Measurements from ENCODE around the gene IP6K1. TPM values are rescaled to one million over a fixed set of nuclear protein-coding genes. Genes with fewer than 3 reads are reported as not detected.
"Not testable (repeated sequence)": the region's sequence is repeated elsewhere in the genome, so short reads cannot be mapped to it uniquely, and the experiment has no call there.

IP6K1 gene
- polyA plus RNA-seq, 1 donor from 2014 or later = 28.7 TPM

- Mint-ChIP-seq H3K27ac (no peak overlapping the region), H3K4me3 (no peak overlapping the region), H3K4me1 (peaks cover 5 to 23% (median 14%) of the 10 kb centered on the region in 3 donors), H3K9me3 (no peaks in the 10 kb centered on the region), H3K27me3 (no peaks in the 10 kb centered on the region), H3K36me3 (peaks cover 2% of the 10 kb centered on the region)
These were observed 24.7 kb downstream of the IP6K1 start for GRCh38 chr3:49761661-49762060.

- Mint-ChIP-seq H3K36me3 (peaks cover 2% of the 10 kb centered on the region), H3K4me1 (peaks cover 7 to 33% (median 24%) of the 10 kb centered on the region in 3 donors), H3K4me3 (no peak overlapping the region), H3K9me3 (no peaks in the 10 kb centered on the region), H3K27ac (peak overlapping the region in 1 of 3 donors; percentile 14), H3K27me3 (no peaks in the 10 kb centered on the region)
These were observed 27.1 kb downstream of the IP6K1 start for GRCh38 chr3:49759226-49759625.

GRCh38 chr3:49757197-49757596, 29.1 kb downstream of the IP6K1 start:
- H3K27me3 Mint-ChIP-seq = no peaks in the 10 kb centered on the region
- H3K27ac Mint-ChIP-seq = no peak overlapping the region
- peaks cover 5% of the 10 kb centered on the region for H3K36me3 Mint-ChIP-seq
- no peaks in the 10 kb centered on the region for H3K9me3 Mint-ChIP-seq
- H3K4me3 Mint-ChIP-seq = no peak overlapping the region
- peaks cover 14 to 40% (median 30%) of the 10 kb centered on the region in 3 donors for H3K4me1 Mint-ChIP-seq

DNA sequence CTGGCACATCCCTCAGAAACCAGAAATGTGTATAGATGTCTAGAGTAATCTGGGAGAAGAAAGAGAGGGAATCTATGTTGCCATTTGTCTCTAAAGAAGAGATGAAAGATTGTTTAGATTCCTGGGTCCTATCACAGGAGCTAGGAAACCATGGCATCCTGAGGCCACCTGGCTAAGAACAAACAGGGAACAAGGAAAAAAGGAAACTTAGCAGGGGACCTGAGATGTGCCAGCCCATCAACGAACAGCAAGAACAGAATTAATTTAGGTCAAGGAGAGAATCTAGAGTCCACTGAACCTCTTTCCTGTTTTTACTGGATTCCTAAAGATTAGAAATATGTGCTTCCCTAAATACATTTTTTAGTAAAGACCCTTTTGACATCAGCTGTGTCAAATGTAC, 30.3 kb downstream of the IP6K1 start:
- Mint-ChIP-seq H3K4me3 (no peak overlapping the region), H3K27ac (no peak overlapping the region), H3K36me3 (peaks cover 3% of the 10 kb centered on the region), H3K4me1 (peaks cover 14 to 40% (median 31%) of the 10 kb centered on the region in 3 donors), H3K9me3 (no peaks in the 10 kb centered on the region), H3K27me3 (no peaks in the 10 kb centered on the region)

DNA sequence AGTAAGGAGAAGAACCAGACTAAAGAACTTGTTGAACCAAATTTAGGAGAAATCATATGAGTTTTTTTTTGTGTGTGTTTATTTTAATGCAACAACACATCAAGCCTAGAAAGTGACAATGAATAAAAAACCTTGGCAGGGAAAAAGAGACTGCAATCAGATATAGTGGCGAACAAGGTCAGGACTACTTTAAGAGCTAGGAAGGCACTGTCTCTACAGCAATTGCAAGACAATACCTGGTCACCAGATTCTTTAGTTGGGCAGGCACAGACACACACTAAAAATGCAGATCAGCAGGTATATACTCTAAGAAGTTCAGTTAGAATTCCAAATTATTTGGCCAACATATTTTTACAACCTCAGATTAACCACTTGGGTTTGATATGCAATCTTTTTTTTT, 31.8 kb downstream of the IP6K1 start:
- Mint-ChIP-seq H3K4me1 (peaks cover 13 to 36% (median 30%) of the 10 kb centered on the region in 3 donors), H3K27ac (peak overlapping the region in 1 of 3 donors; percentile 29), H3K4me3 (no peak overlapping the region), H3K36me3 (peaks cover 5% of the 10 kb centered on the region), H3K9me3 (no peaks in the 10 kb centered on the region), H3K27me3 (no peaks in the 10 kb centered on the region)

- H3K4me3 Mint-ChIP-seq = no peak overlapping the region
- no peaks in the 10 kb centered on the region for H3K9me3 Mint-ChIP-seq
- peaks cover 11 to 22% (median 21%) of the 10 kb centered on the region in 3 donors for H3K4me1 Mint-ChIP-seq
- peaks cover 5% of the 10 kb centered on the region for H3K36me3 Mint-ChIP-seq
- H3K27me3 Mint-ChIP-seq = no peaks in the 10 kb centered on the region
- peak overlapping the region in 1 of 3 donors; percentile 53 for H3K27ac Mint-ChIP-seq
These were observed 34.8 kb downstream of the IP6K1 start for GRCh38 chr3:49751501-49751900.

GRCh38 chr3:49750056-49750455, 36.3 kb downstream of the IP6K1 start:
- H3K4me3 Mint-ChIP-seq = no peak overlapping the region
- H3K9me3 Mint-ChIP-seq = no peaks in the 10 kb centered on the region
- no peaks in the 10 kb centered on the region for H3K27me3 Mint-ChIP-seq

DNA sequence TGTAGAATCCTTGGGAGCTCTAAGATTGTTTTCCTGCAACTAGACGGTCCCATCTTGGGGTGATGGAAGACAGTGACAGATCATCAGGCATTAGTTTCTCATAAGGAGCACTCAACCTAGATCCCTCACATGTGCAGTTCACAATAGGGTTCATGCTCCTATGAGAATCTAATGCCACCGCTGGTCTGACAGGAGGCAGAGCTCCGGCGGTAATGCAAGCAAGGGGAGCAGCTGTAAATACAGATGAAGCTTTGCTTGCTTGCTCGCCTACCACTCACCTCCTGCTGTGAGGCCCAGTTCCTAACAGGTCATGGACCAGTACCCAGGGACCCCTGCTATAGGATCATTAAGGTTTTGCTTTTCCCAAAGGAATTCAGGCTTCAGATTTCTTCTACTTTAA, 37.5 kb downstream of the IP6K1 start:
- not testable (repeated sequence) for H3K27me3 Mint-ChIP-seq, H3K36me3 Mint-ChIP-seq, H3K27ac Mint-ChIP-seq, H3K9me3 Mint-ChIP-seq, H3K4me3 Mint-ChIP-seq
- H3K4me1 Mint-ChIP-seq = peaks cover 6 to 12% (median 11%) of the 10 kb centered on the region in 3 donors

More at GRCh38 chr3:49750056-49750455, 36.3 kb downstream of the IP6K1 start:
- Mint-ChIP-seq H3K36me3 (peaks cover 5% of the 10 kb centered on the region), H3K4me1 (peaks cover 11 to 16% (median 12%) of the 10 kb centered on the region in 3 donors), H3K27ac (no peak overlapping the region)

GRCh38 chr3:49747792-49748480, 38.4 kb downstream of the IP6K1 start:
- peaks cover 3% of the 10 kb centered on the region for H3K36me3 Mint-ChIP-seq
- H3K27ac Mint-ChIP-seq = no peak overlapping the region
- H3K4me1 Mint-ChIP-seq = peaks cover 2 to 8% (median 8%) of the 10 kb centered on the region in 3 donors
- H3K27me3 Mint-ChIP-seq = no peaks in the 10 kb centered on the region
- no peaks in the 10 kb centered on the region for H3K9me3 Mint-ChIP-seq
- no peak overlapping the region for H3K4me3 Mint-ChIP-seq

- H3K4me1 Mint-ChIP-seq = peaks cover 2 to 8% (median 7%) of the 10 kb centered on the region in 3 donors
- H3K27me3 Mint-ChIP-seq = no peaks in the 10 kb centered on the region
- H3K4me3 Mint-ChIP-seq = no peak overlapping the region
- no peak overlapping the region for H3K27ac Mint-ChIP-seq
- H3K9me3 Mint-ChIP-seq = no peaks in the 10 kb centered on the region
- peaks cover 2% of the 10 kb centered on the region for H3K36me3 Mint-ChIP-seq
These were observed 40.4 kb downstream of the IP6K1 start for GRCh38 chr3:49745986-49746385.

GRCh38 chr3:49740427-49740826, 45.9 kb downstream of the IP6K1 start:
- no peak overlapping the region for H3K4me3 Mint-ChIP-seq
- H3K27ac Mint-ChIP-seq = peak overlapping the region in 1 of 3 donors; percentile 25
- H3K27me3 Mint-ChIP-seq = no peaks in the 10 kb centered on the region
- H3K4me1 Mint-ChIP-seq = peaks cover 2 to 13% (median 2%) of the 10 kb centered on the region in 3 donors
- H3K36me3 Mint-ChIP-seq = peaks cover 4% of the 10 kb centered on the region
- no peaks in the 10 kb centered on the region for H3K9me3 Mint-ChIP-seq

DNA sequence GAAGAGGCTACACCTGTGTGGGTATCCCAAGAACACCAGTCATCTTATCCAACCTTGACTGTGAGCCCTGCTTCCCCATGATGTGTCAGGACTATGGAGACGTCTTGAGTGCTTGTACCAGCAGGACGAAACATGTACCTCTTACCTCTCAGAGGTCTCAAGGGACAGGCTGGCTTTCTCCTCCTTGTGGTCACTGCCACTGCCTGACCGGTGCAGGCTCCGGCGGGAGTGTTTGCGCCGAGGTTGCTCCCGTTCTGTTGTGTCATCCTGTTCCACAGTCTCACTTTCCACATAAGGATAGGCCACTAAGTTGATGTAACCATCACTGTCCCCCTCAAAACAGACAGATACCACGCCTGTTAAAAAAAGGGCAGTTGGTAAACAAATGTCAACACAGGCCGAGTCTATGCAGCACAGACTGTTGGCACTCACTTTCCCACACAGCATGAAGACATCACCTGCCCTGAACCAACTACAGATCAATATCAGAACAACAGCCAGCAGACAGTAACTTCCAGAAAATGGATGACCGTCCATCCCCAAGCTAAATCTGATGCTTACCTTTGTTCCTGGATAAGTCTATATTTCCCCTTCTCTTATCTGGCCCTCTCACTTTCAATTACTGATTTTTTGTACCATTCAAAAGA, 48.2 kb downstream of the IP6K1 start:
- peaks cover 4% of the 10 kb centered on the region for H3K36me3 Mint-ChIP-seq
- H3K4me1 Mint-ChIP-seq = peaks cover 0 to 5% (median 3%) of the 10 kb centered on the region in 3 donors
- no peak overlapping the region for H3K4me3 Mint-ChIP-seq
- H3K27ac Mint-ChIP-seq = peak overlapping the region in 2 of 3 donors; percentile 46 to 70
- H3K27me3 Mint-ChIP-seq = no peaks in the 10 kb centered on the region
- H3K9me3 Mint-ChIP-seq = no peaks in the 10 kb centered on the region

DNA sequence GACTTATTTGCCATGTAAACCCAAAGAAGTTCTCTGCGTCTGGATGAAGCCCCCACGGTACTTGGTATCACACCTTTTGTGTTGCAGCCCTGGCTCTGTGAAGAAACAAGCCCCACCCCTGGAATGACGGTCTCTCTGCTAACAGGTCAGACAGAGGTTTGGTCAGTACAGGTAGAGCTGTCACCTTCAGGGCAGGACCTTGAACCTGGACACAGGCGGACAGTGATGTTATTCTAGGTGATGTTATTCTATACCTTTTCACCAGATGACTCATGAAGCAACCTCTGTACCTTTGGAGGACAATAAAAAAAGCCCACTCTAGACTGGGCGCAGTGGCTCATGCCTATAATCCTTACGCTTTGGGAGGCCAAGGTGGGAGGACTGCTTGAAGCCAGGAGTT, 51.6 kb downstream of the IP6K1 start:
- no peak overlapping the region for H3K4me3 Mint-ChIP-seq
- peaks cover 0 to 5% (median 1%) of the 10 kb centered on the region in 3 donors for H3K4me1 Mint-ChIP-seq
- H3K9me3 Mint-ChIP-seq = no peaks in the 10 kb centered on the region
- peaks cover 11% of the 10 kb centered on the region for H3K36me3 Mint-ChIP-seq
- no peak overlapping the region for H3K27ac Mint-ChIP-seq
- H3K27me3 Mint-ChIP-seq = no peaks in the 10 kb centered on the region

- Mint-ChIP-seq H3K36me3 (peaks cover 11% of the 10 kb centered on the region), H3K27me3 (no peaks in the 10 kb centered on the region), H3K4me3 (no peak overlapping the region), H3K27ac (no peak overlapping the region), H3K4me1 (peaks cover 0 to 3% (median 2%) of the 10 kb centered on the region in 3 donors), H3K9me3 (no peaks in the 10 kb centered on the region)
These were observed 52.8 kb downstream of the IP6K1 start for GRCh38 chr3:49733551-49733950.

DNA sequence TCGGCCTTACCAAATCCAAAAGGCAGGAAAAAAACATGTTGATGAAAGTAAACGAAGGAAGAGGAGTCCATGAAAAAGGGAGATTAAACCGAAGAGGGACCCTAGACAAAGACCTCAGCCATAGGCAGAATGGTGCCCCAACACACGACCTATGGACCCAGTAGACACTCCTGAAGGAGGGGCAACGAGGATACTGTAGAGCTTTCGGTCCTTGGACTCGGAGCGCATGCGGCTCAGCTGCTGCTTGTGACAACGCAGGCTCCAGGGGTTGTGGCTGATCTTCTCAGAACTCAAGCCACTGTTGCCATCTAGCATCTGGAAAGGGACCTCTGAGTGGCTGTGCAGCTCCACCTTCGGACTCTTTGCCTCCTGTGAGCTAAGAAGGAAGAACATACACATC, 53.7 kb downstream of the IP6K1 start:
- no peak overlapping the region for H3K27ac Mint-ChIP-seq
- no peak overlapping the region for H3K4me3 Mint-ChIP-seq
- H3K9me3 Mint-ChIP-seq = no peaks in the 10 kb centered on the region
- peaks cover 0 to 3% (median 2%) of the 10 kb centered on the region in 3 donors for H3K4me1 Mint-ChIP-seq
- no peaks in the 10 kb centered on the region for H3K27me3 Mint-ChIP-seq
- H3K36me3 Mint-ChIP-seq = peaks cover 11% of the 10 kb centered on the region
